HUES48 (cell line): ENCODE measurements around the gene RPUSD3.

Source experiments
- H3K27ac ChIP-seq: one replicate; pipeline ENCODE4 v1.7.0; 2013; ENCODE audit warnings: low read depth, low read length, inconsistent platforms
- H3K27me3 ChIP-seq: 2 replicates; pipeline ENCODE4 v1.6.1; 2013; ENCODE audit warnings: mild to moderate bottlenecking, low read length; ENCODE audit not compliant: control insufficient read depth, insufficient read depth
- H3K36me3 ChIP-seq: 2 replicates; pipeline ENCODE4 v1.6.1; 2013; ENCODE audit warnings: low read length; ENCODE audit not compliant: control insufficient read depth, insufficient read depth
- H3K4me1 ChIP-seq: 2 replicates; pipeline ENCODE4 v1.6.1; 2013; ENCODE audit warnings: mild to moderate bottlenecking, low read length; ENCODE audit not compliant: control insufficient read depth, insufficient read depth
- H3K4me3 ChIP-seq: 2 replicates; pipeline ENCODE4 v1.5.1; 2013; ENCODE audit warnings: mild to moderate bottlenecking, low read depth, low read length
- H3K9ac ChIP-seq: 2 replicates; pipeline ENCODE4 v1.6.1; 2013; ENCODE audit warnings: mild to moderate bottlenecking, low read depth, low read length, moderate library complexity
- H3K9me3 ChIP-seq: 2 replicates; pipeline ENCODE4 v1.6.1; 2013; ENCODE audit warnings: low read length; ENCODE audit not compliant: control insufficient read depth, insufficient read depth

The RPUSD3 gene, protein sequence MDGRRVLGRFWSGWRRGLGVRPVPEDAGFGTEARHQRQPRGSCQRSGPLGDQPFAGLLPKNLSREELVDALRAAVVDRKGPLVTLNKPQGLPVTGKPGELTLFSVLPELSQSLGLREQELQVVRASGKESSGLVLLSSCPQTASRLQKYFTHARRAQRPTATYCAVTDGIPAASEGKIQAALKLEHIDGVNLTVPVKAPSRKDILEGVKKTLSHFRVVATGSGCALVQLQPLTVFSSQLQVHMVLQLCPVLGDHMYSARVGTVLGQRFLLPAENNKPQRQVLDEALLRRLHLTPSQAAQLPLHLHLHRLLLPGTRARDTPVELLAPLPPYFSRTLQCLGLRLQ

DNA sequence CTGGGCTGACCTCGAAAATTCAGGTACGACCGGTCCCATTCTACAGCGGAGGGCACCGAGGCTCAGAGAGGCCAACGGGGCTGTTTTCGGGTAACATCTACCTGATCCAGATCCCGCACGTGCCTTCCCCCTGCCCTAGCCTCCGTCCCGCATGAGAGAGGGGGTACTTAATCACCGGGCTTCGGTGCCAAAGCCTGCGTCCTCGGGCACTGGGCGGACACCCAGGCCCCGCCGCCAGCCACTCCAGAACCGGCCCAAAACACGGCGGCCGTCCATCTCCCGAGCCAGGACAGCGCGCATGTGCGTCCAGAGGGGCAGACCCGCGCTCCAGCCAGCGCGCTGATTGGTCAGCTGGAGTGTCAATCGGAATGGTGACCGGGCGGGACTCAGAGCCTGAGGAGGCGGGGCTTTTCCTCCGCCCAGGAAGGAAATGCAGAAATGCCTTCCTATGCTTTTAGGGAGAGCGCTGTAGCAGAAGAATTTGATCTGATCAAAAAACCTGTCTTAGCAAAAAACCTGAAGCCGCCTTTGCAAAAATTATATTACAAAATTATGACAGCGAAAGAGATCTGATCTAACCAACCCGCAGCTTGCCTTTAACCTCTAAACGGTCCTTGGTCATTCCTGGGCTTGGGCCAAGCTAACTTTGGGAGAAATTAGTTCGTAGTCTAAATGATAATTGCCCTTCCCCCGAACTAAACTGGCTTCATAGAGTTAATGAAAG, at the start of gene RPUSD3:
TSS of gene RPUSD3 (minus strand) at position 294 of the 724 bp plus-strand sequence. CDS start at position 276, 18 bp downstream.
- H3K4me3 ChIP-seq: peak within 1 kb of the TSS; percentile 78
- no peaks in the 10 kb centered on the region for H3K27me3 ChIP-seq
- H3K9ac ChIP-seq: peak within 1 kb of the TSS; percentile 60
- H3K9me3 ChIP-seq: no peaks in the 10 kb centered on the region
- H3K27ac ChIP-seq: peak within 1 kb of the TSS; percentile 83
- H3K4me1 ChIP-seq: peaks cover 4% of the 10 kb centered on the region; the same call in 1 of the 2 replicates
- peaks cover 32% of the 10 kb centered on the region for H3K36me3 ChIP-seq

- H3K27me3 ChIP-seq: no peaks in the 10 kb centered on the region; the same call in 1 of the 2 replicates
- H3K9me3 ChIP-seq: no peaks in the 10 kb centered on the region
- H3K27ac ChIP-seq: peak overlapping the region; percentile 86
- H3K9ac ChIP-seq: peak overlapping the region; percentile 96
- peaks cover 20% of the 10 kb centered on the region for H3K36me3 ChIP-seq
- H3K4me1 ChIP-seq: no peaks in the 10 kb centered on the region
- H3K4me3 ChIP-seq: peak overlapping the region; percentile 98
These were observed 47.3 kb upstream of the RPUSD3 start for GRCh38 chr3:9891072-9891622.

GRCh38 chr3:9890249-9891071, 46.7 kb upstream of the RPUSD3 start, which contains the start of gene JAGN1:
Gene JAGN1 (plus strand): TSS chr3:9890610. CDS start chr3:9890723, 113 bp downstream.
- no peaks in the 10 kb centered on the region; the same call in 1 of the 2 replicates for H3K27me3 ChIP-seq
- H3K27ac ChIP-seq: peak within 1 kb of the TSS; percentile 86
- H3K36me3 ChIP-seq: peaks cover 20% of the 10 kb centered on the region
- H3K4me1 ChIP-seq: no peaks in the 10 kb centered on the region
- peak within 1 kb of the TSS; percentile 96 for H3K9ac ChIP-seq
- H3K4me3 ChIP-seq: peak within 1 kb of the TSS; percentile 98
- no peaks in the 10 kb centered on the region for H3K9me3 ChIP-seq

GRCh38 chr3:9889405-9889804, 45.6 kb upstream of the RPUSD3 start:
- Histone ChIP-seq H3K27me3 (no peaks in the 10 kb centered on the region; the same call in 1 of the 2 replicates), H3K4me1 (no peaks in the 10 kb centered on the region), H3K9ac (no peak overlapping the region), H3K36me3 (peaks cover 20% of the 10 kb centered on the region), H3K4me3 (no peak overlapping the region), H3K27ac (no peak overlapping the region), H3K9me3 (no peaks in the 10 kb centered on the region)

DNA sequence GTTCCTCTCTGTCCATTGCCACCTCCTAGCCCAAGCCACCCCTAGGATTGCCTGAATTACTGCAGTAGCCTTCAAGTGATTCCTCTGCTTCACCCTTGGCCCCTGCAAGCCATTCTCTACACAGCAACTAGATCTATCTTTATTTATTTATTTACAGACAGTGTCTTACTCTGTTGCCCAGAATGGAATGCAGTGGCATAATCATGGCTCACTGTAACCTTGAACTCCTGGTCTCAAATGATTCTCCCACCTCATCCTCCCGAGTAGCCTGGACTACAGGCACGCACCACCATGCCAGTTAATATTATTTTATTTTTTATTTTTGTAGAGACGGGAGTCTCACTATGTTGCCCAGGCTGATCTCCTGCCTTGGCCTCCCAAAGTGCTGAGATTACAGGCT, 44.7 kb upstream of the RPUSD3 start:
- no peaks in the 10 kb centered on the region for H3K4me1 ChIP-seq
- H3K9me3 ChIP-seq: no peaks in the 10 kb centered on the region
- H3K9ac ChIP-seq: no peak overlapping the region
- H3K27ac ChIP-seq: no peak overlapping the region
- H3K27me3 ChIP-seq: no peaks in the 10 kb centered on the region; the same call in 1 of the 2 replicates
- H3K36me3 ChIP-seq: peaks cover 14% of the 10 kb centered on the region
- H3K4me3 ChIP-seq: no peak overlapping the region

GRCh38 chr3:9887480-9887879, 43.7 kb upstream of the RPUSD3 start:
- Histone ChIP-seq H3K27me3 (no peaks in the 10 kb centered on the region; the same call in 1 of the 2 replicates), H3K27ac (no peak overlapping the region), H3K36me3 (peaks cover 3% of the 10 kb centered on the region), H3K4me3 (no peak overlapping the region), H3K9ac (no peak overlapping the region), H3K9me3 (no peaks in the 10 kb centered on the region), H3K4me1 (no peaks in the 10 kb centered on the region)

GRCh38 chr3:9886328-9886727, 42.5 kb upstream of the RPUSD3 start:
- no peak overlapping the region for H3K4me3 ChIP-seq
- no peaks in the 10 kb centered on the region for H3K4me1 ChIP-seq
- no peak overlapping the region for H3K9ac ChIP-seq
- no peaks in the 10 kb centered on the region for H3K36me3 ChIP-seq
- no peaks in the 10 kb centered on the region; the same call in 1 of the 2 replicates for H3K27me3 ChIP-seq
- H3K9me3 ChIP-seq: no peaks in the 10 kb centered on the region
- no peak overlapping the region for H3K27ac ChIP-seq

- Histone ChIP-seq H3K36me3 (no peaks in the 10 kb centered on the region), H3K9me3 (no peaks in the 10 kb centered on the region), H3K4me3 (no peak overlapping the region), H3K27me3 (no peaks in the 10 kb centered on the region; the same call in 1 of the 2 replicates), H3K27ac (no peak overlapping the region), H3K4me1 (no peaks in the 10 kb centered on the region), H3K9ac (no peak overlapping the region)
These were observed 40.9 kb upstream of the RPUSD3 start for GRCh38 chr3:9884555-9885165.

GRCh38 chr3:9883706-9884554, 40.1 kb upstream of the RPUSD3 start:
- Histone ChIP-seq H3K9me3 (no peaks in the 10 kb centered on the region), H3K4me1 (no peaks in the 10 kb centered on the region), H3K36me3 (no peaks in the 10 kb centered on the region), H3K9ac (no peak overlapping the region), H3K27me3 (no peaks in the 10 kb centered on the region; the same call in 1 of the 2 replicates), H3K27ac (no peak overlapping the region), H3K4me3 (no peak overlapping the region)
